GM12873 (cell line): ENCODE measurements around the gene PLA1A.

Source experiments
- CTCF ChIP-seq: IDR thresholded peaks from 2 replicates; pipeline ENCODE4 v1.5.1; 2012; ENCODE audit warnings: low read depth, mild to moderate bottlenecking, moderate library complexity, low read length, control low read depth; ENCODE audit not compliant: insufficient read depth; ENCODE audit errors: missing control alignments

Gene PLA1A

GRCh38 chr3:119569156-119569555 is 28.5 kb upstream of the PLA1A start:
- TF ChIP-seq CTCF = no peak

GRCh38 chr3:119570229-119570628 is 27.5 kb upstream of the PLA1A start:
- TF ChIP-seq CTCF = no peak

- TF ChIP-seq CTCF = no peak
Observed at GRCh38 chr3:119571230-119571629, 26.5 kb upstream of the PLA1A start.

- TF ChIP-seq CTCF = no peak
Observed at GRCh38 chr3:119571688-119572087, 26.0 kb upstream of the PLA1A start.

- TF ChIP-seq CTCF = no peak
Observed at GRCh38 chr3:119575507-119575906, 22.2 kb upstream of the PLA1A start.

GRCh38 chr3:119579366-119580066 is 18.2 kb upstream of the PLA1A start, which contains the start of gene ADPRH:
Gene ADPRH (plus strand): TSS chr3:119579492. CDS start chr3:119582170, 2,678 bp downstream.
- no peak for TF ChIP-seq CTCF

GRCh38 chr3:119580067-119580760 is 17.5 kb upstream of the PLA1A start:
- TF ChIP-seq CTCF = peak; percentile 22
